GM12878 (cell line): ENCODE data around the gene RIOX2. TPM values are rescaled to one million over a fixed set of nuclear protein-coding genes. Genes with fewer than 3 reads are reported as not detected.

ENCODE experiments used
- ATAC-seq: fragments of 200-7000 bp; cut with Tn5 transposase; 3 replicates; pipeline ENCODE4 v1.9.1; 2020; ENCODE audit warnings: mild to moderate bottlenecking, moderate library complexity
- BruUV-seq: library from RNA; stranded (reverse); fragments of 400-500 nt; replicated peaks from 2 replicates; lab custom pipeline; 2021; lab: Mats Ljungman, UMichigan
- CTCF ChIA-PET: fragments of 300-600 bp; sonication (Branson Sonifier 250); formaldehyde crosslinking; extraction: SDS; loops from one replicate; lab custom pipeline; 2021; ENCODE audit warnings: inconsistent platforms; lab: Yijun Ruan, JAX
- POLR2A ChIA-PET: fragments of 350-600 bp; formaldehyde crosslinking; extraction: SDS; loops from one replicate; lab custom pipeline; 2021; ENCODE audit warnings: inconsistent platforms; lab: Charles Lee
- RAD21 ChIA-PET: fragments of 300-600 bp; sonication (Branson Sonifier 250); formaldehyde crosslinking; loops from one replicate; lab custom pipeline; 2023; ENCODE audit warnings: antibody characterized with exemption; ENCODE audit not compliant: unreplicated experiment; lab: Charles Lee
- SMC1A ChIA-PET: fragments of 300-600 bp; sonication (Branson Sonifier 250); formaldehyde crosslinking; loops from one replicate; lab custom pipeline; 2023; ENCODE audit not compliant: unreplicated experiment, uncharacterized antibody; lab: Charles Lee
- DNase-seq: peaks from one replicate; pipeline ENCODE4 v3.0.0-alpha.2; 2011; ENCODE audit warnings: low read depth, low spot score
- FAIRE-seq: peaks from 3 replicates; lab custom pipeline; 2011; peaks lifted over from hg19 to GRCh38; lab: Jason Lieb, UNC
- H2AFZ ChIP-seq: 2 replicates; pipeline ENCODE4 v1.6.0; 2011; ENCODE audit warnings: low read depth, low read length, control low read depth; ENCODE audit not compliant: control insufficient read depth
- H3K27ac ChIP-seq: 2 replicates; pipeline ENCODE4 v1.5.1; 2011; ENCODE audit warnings: control low read depth; ENCODE audit not compliant: control insufficient read depth, insufficient read depth
- H3K27me3 ChIP-seq, 2 experiments: replicated peaks in 1 of 2; 2 replicates each; pipeline versions ENCODE4 v1.6.0 to v1.6.1; 2011; ENCODE audit warnings: low read length in 1 of 2; ENCODE audit not compliant: control insufficient read depth in 2 of 2, insufficient read depth in 2 of 2
- H3K36me3 ChIP-seq, 2 experiments: 2 replicates each; pipeline ENCODE4 v1.5.1; 2011; ENCODE audit warnings: low read length in 1 of 2; ENCODE audit not compliant: control insufficient read depth in 2 of 2, insufficient read depth in 2 of 2
- H3K4me1 ChIP-seq: 2 replicates; pipeline ENCODE4 v1.6.1; 2011; ENCODE audit warnings: mild to moderate bottlenecking, low read length, moderate library complexity, mixed read lengths; ENCODE audit not compliant: control insufficient read depth, insufficient read depth
- H3K4me2 ChIP-seq: 2 replicates; pipeline ENCODE4 v1.6.0; 2011; ENCODE audit warnings: control low read depth; ENCODE audit not compliant: control insufficient read depth, insufficient read depth
- H3K4me3 ChIP-seq: fragments of 200-600 bp; sonication (generic); 2 replicates; pipeline ENCODE4 v1.5.1; 2016
- H3K79me2 ChIP-seq: 2 replicates; pipeline ENCODE4 v1.6.0; 2011; ENCODE audit warnings: low read length; ENCODE audit not compliant: control insufficient read depth, insufficient read depth
- H3K9ac ChIP-seq: 2 replicates; pipeline ENCODE4 v1.8.0; 2011; ENCODE audit warnings: low read length, control low read depth, mixed read lengths; ENCODE audit not compliant: control insufficient read depth, insufficient read depth
- H3K9me3 ChIP-seq: replicated peaks from 3 replicates; pipeline ENCODE4 v1.5.1; 2011; ENCODE audit warnings: mild to moderate bottlenecking, low read length; ENCODE audit not compliant: control insufficient read depth, insufficient read depth
- H4K20me1 ChIP-seq: 2 replicates; pipeline ENCODE4 v1.6.0; 2011; ENCODE audit not compliant: control insufficient read depth, insufficient read depth
- CHD1 ChIP-seq: IDR thresholded peaks from 2 replicates; pipeline ENCODE4 v1.6.1; 2012; ENCODE audit warnings: low read depth, low read length, improper control_type of control experiment
- E4F1 ChIP-seq: fragments of 450-650 bp; IDR thresholded peaks from 2 replicates; pipeline ENCODE4 v1.6.1; 2018; ENCODE audit warnings: borderline replicate concordance, mild to moderate bottlenecking; ENCODE audit not compliant: partially characterized antibody
- MLLT1 ChIP-seq: fragments of 450-650 bp; IDR thresholded peaks from 2 replicates; pipeline ENCODE4 v1.6.1; 2016; ENCODE audit warnings: mild to moderate bottlenecking
- MTA2 ChIP-seq: fragments of 450-650 bp; IDR thresholded peaks from 2 replicates; pipeline ENCODE4 v1.6.1; 2016; ENCODE audit warnings: low read depth, mild to moderate bottlenecking, moderate library complexity
- PBX3 ChIP-seq: IDR thresholded peaks from 2 replicates; pipeline ENCODE4 v1.6.1; 2011; ENCODE audit warnings: mild to moderate bottlenecking, low read depth, low read length, moderate library complexity; ENCODE audit not compliant: insufficient replicate concordance
- RAD51 ChIP-seq: fragments of 450-650 bp; IDR thresholded peaks from 2 replicates; pipeline ENCODE4 v1.6.1; 2016; ENCODE audit warnings: moderate library complexity, mild to moderate bottlenecking, inconsistent platforms
- RELA ChIP-seq: fragments of 450-650 bp; IDR thresholded peaks from 2 replicates; pipeline ENCODE4 v1.8.0; 2014; ENCODE audit warnings: borderline replicate concordance; ENCODE audit not compliant: partially characterized antibody
- SKIL ChIP-seq: fragments of 450-650 bp; IDR thresholded peaks from 2 replicates; pipeline ENCODE4 v1.6.1; 2017; ENCODE audit warnings: mild to moderate bottlenecking, low read depth, inconsistent platforms; ENCODE audit not compliant: poor library complexity, severe bottlenecking
- SREBF1 ChIP-seq: IDR thresholded peaks from 2 replicates; pipeline ENCODE4 v1.6.1; 2012; ENCODE audit warnings: mild to moderate bottlenecking, low read length
- ZNF384 ChIP-seq: IDR thresholded peaks from 2 replicates; pipeline ENCODE4 v1.6.1; 2012; ENCODE audit warnings: low read depth, mild to moderate bottlenecking, low read length, improper control_type of control experiment, borderline replicate concordance
- in situ Hi-C: fragments of 300-500 bp; cut with MboI; formaldehyde crosslinking; loops from 9 replicates; pipeline ENCODE4 v1.14.3; 2018; ENCODE audit warnings: mixed read lengths
- intact Hi-C: fragments of 100-400 bp; cut with micrococcal nuclease; formaldehyde crosslinking; loops from one replicate; pipeline ENCODE4 v1.14.2; 2022; ENCODE audit not compliant: unreplicated experiment
- polyA plus RNA-seq, 11 experiments: library from polyadenylated mRNA; depleted of rRNA in 4 of 11; unstranded in 6 of 11; stranded (reverse) in 5 of 11; fragments of >200 nt; fragmentation: Nextera tagmentation in 4 of 11; fragmentation: Illumina TruSeq in 1 of 11; extraction: Ambion mirVana in 4 of 11; extraction: Trizol in 1 of 11; gene quantifications; 1 replicate in 1 of 11; 2 replicates in 10 of 11; pipeline versions ENCODE4 v1.2.1 to v1.2.3, GENCODE V29; 2011 to 2016; ENCODE audit warnings: inconsistent platforms in 2 of 11, missing spikeins in 2 of 11, low read depth in 1 of 11
- total RNA-seq, 4 experiments: library from RNA; depleted of rRNA in 3 of 4; stranded (reverse); fragments of >200 nt in 3 of 4; fragmentation: Illumina TruSeq in 1 of 4; extraction: Trizol in 1 of 4; gene quantifications; 2 replicates each; pipeline versions ENCODE4 v1.2.1 to v1.2.3, GENCODE V29; 2013 to 2021

Gene RIOX2
- total and polyA plus RNA-seq, 10 of the 15 experiments (the other 5 are each of a cell fraction or from before 2014, with no cell fraction given), result 24.1 to 52.6 (median 44.0) TPM

- Histone ChIP-seq H3K4me1 (no peaks in the 10 kb centered on the region), H3K79me2 (no peaks in the 10 kb centered on the region), H3K9me3 (no peaks in the 10 kb centered on the region), H4K20me1 (no peaks in the 10 kb centered on the region), H3K36me3 (no peaks in the 10 kb centered on the region; a peak in 1 of 4 replicates), H3K4me2 (no peak overlapping the region), H3K27me3 (no peaks in the 10 kb centered on the region), H3K9ac (no peak overlapping the region), H2AFZ (no peak overlapping the region)
- DNase-seq (no peak), ATAC-seq (no peak)
- ChIA-PET RAD21 (no interaction called here), CTCF (no interaction called here), POLR2A (no interaction called here)
- intact Hi-C loops, result no loop called here
- TF ChIP-seq SREBF1, result no peak
- TF ChIP-seq E4F1, result no peak
- no peak for TF ChIP-seq ZNF384
- TF ChIP-seq CHD1, result no peak
- TF ChIP-seq RAD51, result no peak
- no peak for TF ChIP-seq RELA
- TF ChIP-seq MTA2, result no peak
- TF ChIP-seq MLLT1, result no peak
- no peak for TF ChIP-seq SKIL
- no peak for TF ChIP-seq PBX3
- TF ChIP-seq, all 136 proteins: peak for 0
- BruUV-seq, result no TSS peak
- FAIRE-seq, result peak; percentile 56
- SMC1A ChIA-PET, result interaction anchor here (1.1 kb wide), 1 partner anchor 44 kb away, joined by 3 read pairs; no protein-coding TSS in a partner anchor
- Histone ChIP-seq H3K27ac (no peak overlapping the region), H3K4me3 (no peak overlapping the region)
- in situ Hi-C loops, result no loop called here
Observed at GRCh38 chr3:97916576-97916975, 55.7 kb downstream of the RIOX2 start.
